GM19455 (cell line): Measurements from ENCODE around the gene OMP.

Experiments
- ATAC-seq: cut with Tn5 transposase; IDR thresholded peaks from one replicate; pipeline ENCODE4 v1.9.1; 2021; ENCODE audit not compliant: unreplicated experiment

OMP gene

GRCh38 chr11:77136784-77137420, 34.3 kb downstream of the OMP start:
- no peak for ATAC-seq

- ATAC-seq: no peak
These were observed 34.8 kb downstream of the OMP start for GRCh38 chr11:77137421-77137820.

- ATAC-seq: no peak
These were observed 35.5 kb downstream of the OMP start for GRCh38 chr11:77138106-77138649.

GRCh38 chr11:77139201-77139600, 36.6 kb downstream of the OMP start:
- no peak for ATAC-seq

GRCh38 chr11:77140231-77140851, 37.7 kb downstream of the OMP start:
- no peak for ATAC-seq

GRCh38 chr11:77141034-77141433, 38.4 kb downstream of the OMP start:
- ATAC-seq: no peak

- ATAC-seq: no peak
These were observed 38.8 kb downstream of the OMP start for GRCh38 chr11:77141475-77141874.

GRCh38 chr11:77142091-77142975, 39.7 kb downstream of the OMP start:
- ATAC-seq: no peak

GRCh38 chr11:77143405-77144020, 40.9 kb downstream of the OMP start:
- no peak for ATAC-seq

GRCh38 chr11:77144196-77144856, 41.7 kb downstream of the OMP start:
- ATAC-seq: no peak

GRCh38 chr11:77144857-77145428, 42.3 kb downstream of the OMP start:
- no peak for ATAC-seq

GRCh38 chr11:77146261-77147035, 43.8 kb downstream of the OMP start:
- no peak for ATAC-seq

GRCh38 chr11:77147036-77147315, 44.3 kb downstream of the OMP start:
- ATAC-seq: no peak

GRCh38 chr11:77147668-77148321, 45.2 kb downstream of the OMP start:
- ATAC-seq: no peak

- ATAC-seq: no peak
These were observed 46.5 kb downstream of the OMP start for GRCh38 chr11:77148963-77149715.

- ATAC-seq: no peak
These were observed 47.2 kb downstream of the OMP start for GRCh38 chr11:77149716-77150392.

- no peak for ATAC-seq
These were observed 48.2 kb downstream of the OMP start for GRCh38 chr11:77150836-77151235.
